Measurements from ENCODE around the gene CDR2.
"Not testable (repeated sequence)": the region's sequence is repeated elsewhere in the genome, so short reads cannot be mapped to it uniquely, and the experiment has no call there.

The CDR2 gene

DNA sequence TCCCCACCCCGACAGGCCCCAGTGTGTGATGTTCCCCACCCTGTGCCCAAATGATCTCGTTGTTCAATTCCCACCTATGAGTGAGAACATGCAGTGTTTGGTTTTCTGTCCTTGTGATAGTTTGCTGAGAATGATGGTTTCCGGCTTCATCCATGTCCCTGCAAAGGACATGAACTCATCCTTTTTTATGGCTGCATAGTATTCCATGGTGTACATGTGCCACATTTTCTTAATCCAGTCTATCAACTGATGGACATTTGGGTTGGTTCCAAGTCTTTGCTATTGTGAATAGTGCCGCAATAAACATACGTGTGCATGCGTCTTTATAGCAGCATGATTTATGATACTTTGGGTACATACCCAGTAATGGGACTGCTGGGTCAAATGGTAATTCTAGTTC lies 23.4 kb downstream of the CDR2 start:
- not testable (repeated sequence) for DNase-seq

DNA sequence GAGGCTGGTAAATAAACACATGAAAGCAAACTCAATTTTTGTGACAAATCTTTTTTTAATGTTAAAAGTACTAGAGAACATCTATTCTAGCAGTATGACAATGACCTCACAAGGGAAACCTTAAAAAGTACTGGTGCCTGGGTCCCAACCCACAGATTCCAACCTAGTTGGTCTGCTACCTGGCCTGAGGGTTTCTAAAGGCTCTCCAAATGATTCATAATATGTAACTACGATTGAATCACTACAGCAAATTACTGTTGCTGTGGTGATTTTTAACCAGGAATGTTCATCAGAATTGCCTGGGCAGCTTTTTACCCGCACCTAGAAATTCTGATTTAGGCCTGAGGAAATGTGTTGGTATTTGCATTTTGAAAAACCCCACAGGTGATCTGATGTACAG lies 26.1 kb downstream of the CDR2 start:
- DNase-seq: no peak

DNA sequence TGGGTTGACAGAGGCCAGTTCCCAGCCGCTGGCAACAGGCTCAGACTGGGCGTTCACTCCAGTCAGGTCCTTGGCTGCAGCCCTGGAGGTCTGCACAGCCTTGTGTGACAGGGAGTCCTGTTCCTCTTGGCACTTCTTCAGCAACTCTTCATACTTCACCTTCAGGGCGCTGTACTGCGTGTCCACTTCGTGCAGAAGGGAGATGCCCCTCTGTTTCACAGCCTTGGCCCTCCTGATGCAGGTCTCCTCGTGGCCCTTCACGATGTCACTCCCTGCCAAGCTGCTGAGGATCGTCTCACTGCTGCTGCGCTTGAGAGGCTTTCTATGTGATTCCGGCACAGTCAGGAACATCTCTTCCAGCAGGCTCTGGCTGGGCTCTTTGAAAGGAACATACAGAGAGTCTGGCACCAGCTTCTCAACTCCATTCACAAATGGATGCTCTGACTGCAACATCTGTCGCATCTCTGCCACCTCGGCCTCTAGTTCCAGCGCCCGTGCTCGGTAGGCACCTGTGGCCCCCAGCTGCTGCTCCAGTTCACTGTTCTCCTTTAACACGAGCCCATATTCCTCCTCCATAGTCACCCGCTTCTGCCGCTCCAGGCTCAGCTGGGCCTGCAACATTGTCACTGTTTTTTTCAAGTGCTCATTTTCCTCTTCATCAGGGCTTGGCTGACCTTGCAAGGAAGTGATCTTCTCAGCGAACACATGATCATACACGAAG lies 27.2 kb downstream of the CDR2 start:
- DNase-seq: no peak

DNA sequence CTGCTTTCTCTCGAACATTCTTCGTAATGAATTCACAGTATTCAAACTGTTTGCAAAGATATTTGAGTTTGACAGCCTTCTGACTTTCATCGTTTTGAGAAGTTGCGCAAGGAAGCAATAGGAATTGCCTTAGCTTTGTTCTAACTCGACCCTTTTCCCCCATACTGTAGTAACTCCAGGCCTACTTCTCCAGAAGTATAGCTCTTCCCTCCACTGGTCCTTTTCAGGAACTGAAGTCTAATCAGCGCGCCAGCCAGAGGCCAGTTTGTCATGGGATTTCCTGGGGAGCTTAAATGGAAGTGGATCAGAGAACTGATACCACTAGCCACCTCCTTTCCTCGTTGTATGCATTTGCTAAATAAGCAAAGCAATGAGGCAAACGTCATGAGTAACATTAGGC lies 27.9 kb downstream of the CDR2 start:
- no peak for DNase-seq

DNA sequence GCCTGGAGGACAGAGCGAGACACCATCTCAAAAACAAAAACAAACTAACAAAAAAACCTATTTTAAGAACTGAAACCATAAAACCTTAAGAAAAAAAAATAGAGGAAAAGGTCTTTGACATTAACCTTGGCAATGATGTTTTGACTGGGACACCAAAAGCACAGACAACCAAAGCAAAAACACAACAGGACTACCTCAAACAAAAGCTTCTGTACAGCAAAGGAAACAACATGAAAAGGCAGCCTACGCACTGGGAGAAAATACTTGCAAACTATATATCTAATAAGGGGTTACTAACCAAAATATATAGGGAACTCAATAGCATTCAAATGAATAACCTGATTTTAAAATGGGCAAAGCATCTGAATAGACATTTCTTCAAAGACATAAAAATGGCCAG lies 32.3 kb downstream of the CDR2 start:
- DNase-seq: no peak

DNA sequence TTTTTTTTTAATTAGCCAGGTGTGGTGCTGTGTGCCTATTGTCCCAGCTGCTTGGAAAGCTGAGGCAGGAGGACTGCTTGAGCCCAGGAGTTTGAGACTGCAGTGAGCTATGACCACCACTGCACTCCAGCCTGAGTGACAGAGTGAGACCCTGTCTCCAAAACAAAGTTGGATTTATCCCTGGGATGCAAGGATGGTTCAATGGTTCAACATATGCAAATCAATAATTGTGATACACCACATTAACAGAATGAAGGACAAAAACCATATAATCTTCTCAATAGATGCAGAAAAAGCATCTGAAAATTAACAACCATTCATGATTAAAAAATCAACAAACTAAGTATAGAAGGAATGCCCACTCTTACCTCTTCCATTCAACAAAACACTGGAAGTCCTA lies 33.5 kb downstream of the CDR2 start:
- no peak for DNase-seq

DNA sequence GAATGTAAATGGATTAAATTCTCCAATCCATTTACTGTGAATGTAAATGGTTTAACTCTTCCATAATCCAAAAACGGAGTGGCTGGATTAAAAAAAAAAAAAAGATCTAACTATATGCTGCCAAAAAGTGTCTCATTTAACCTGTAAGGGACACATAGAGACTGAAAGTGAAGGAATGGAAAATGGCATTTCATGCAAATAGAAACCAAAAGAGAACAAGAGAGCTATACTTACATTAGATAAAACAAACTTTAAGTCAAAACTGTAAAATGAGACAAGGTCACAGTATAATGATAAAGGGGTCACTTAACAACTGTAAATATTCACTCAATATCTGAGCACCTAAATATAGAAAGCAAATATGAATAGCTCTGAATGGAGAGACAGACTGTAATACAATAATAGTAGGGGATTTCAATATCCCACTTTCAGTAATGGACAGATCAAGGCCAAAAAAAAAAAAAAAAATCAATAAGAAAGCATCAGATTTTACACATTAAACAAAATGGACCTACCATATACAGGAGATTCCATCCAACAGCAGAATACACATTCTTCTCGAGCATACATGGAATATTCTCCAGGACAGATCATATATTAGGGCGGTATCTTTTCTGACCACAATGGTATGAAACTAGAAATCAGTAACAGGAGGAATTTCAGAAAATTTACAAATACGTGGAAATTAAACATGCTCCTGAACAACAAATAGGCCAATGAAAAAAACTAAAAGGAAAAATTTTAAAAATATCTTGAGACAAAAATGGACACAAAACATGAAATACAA lies 36.4 kb downstream of the CDR2 start:
- no peak for DNase-seq

DNA sequence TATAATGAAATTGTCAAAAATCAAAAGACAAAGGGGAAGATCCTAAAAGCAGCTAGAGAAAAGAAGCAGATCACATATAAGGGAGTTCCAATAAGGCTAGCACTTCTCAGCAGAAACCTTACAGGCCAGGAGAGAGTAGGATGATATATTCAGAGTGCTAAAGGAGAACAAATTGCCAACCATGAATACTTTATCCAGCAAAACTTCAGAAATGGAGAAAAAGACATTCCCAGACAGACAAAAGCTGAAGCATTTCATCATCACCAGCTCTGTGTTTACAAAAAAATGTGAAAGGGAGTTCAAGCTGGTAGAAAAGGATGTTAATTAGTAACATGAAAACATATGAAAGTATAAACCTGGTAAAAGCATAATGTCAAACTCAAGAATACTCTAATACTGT lies 37.4 kb downstream of the CDR2 start:
- DNase-seq: no peak

DNA sequence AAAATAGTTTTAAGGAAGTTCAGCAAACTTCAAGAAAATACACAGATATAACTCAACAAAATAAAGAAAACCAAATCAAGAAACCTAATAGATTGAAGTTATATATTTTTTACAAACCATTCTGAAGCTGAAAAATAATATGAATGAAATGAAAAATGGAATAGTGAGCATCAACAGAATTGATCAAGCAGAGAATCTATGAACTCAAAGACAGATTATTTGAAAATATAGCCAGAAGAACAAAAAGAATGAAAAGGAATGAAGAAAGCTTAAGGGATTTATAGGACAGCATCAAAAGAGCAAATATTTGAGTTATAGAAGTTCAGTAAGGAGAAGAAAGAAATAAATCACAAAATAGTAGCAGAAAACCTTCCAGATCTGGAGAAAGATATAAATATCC lies 37.8 kb downstream of the CDR2 start:
- no peak for DNase-seq

DNA sequence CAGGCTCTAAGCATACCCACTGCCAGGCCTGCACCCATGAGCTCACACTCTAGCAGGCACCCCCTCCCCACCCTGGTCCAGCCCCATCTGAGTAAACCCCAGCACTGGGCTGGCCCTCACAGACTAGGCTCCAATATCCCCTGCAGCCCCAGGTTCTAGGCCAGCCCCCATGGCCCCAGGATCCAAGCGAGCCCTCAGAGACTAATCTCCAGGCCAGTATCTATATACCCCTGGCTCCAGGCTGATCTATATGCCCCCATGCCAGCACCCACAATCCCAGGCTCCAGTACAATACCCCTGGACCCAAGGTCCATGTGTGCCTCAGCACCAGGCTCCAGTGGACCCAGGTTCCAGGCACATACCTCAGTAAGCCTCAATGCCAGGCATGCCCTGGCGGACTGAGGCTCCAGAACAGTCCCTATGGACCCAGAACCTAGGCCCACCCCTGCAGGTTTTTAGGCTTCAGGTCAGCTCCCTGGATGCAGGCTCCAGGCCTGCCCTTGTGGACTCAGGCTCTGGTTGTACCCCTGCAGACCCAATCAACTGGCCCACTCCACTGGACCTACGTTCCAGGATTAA lies 38.7 kb downstream of the CDR2 start:
- DNase-seq: no peak

DNA sequence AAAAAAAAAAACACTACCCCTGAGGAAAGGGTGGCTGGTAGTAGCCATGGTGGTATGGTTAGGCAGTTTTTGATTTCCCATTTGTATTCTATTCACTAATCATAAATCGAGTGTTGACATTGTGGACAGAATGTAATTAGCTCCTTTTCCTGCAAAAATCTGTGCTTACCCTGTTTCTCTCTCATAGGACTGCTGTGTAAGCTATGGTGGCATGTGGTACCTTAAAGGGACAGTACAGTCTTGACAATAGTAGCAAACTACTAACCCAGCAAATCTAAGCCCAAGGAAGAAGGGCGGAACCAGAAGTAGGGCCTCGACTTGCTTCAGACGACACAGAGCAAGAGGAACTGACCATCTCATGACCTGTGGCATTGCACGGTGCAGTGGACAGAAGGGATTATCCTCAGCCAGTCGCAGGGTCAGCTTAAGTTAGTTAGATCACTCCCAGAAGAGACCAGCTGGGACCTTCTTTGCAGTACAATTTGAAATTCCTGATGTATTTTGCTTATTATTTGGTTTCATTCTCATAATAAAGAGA lies 40.9 kb downstream of the CDR2 start:
- no peak for DNase-seq

DNA sequence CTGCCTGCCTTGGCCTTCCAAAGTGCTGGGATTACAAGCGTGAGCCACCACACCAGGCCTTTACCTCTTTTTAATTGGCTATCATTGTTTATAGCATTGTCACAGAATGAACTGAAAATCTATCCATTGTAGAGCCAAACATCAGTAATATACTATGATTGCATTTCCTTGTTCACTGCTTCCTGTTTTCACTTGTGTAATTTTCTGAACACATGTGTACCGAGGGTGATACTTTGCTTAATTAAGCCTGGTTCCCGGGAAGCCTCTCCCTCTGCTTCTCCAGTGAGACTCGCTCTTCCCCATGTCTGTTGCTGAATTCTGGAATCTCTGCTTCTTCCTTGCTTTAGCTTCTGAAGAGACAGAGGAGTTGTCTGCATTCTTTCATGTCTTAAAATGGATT lies 44.1 kb downstream of the CDR2 start:
- DNase-seq: no peak

DNA sequence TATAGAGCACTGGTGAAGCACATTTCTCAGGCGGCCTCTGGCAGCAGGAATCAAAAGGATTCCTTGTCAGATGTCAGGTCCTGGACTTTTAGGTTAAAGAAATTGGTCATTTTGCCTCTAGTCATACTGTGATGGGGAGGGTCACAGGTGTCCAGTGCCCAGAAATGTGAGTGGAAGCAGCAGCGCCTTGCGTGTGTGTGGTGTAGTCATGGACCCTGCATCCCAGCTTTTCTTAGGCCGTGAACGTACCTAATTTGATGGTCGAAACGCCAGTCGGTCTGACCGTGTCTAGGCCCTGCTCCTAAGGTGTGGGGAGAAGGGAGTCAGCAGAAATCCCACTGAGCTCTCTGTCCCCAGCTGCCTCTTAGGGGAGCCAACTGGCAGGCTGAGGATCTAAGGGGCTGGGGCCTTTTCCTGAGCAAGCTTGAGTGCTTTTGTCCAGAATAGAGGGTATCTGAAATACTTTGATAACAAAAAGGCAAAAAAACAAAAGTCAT lies 45.2 kb downstream of the CDR2 start:
- no peak for DNase-seq

DNA sequence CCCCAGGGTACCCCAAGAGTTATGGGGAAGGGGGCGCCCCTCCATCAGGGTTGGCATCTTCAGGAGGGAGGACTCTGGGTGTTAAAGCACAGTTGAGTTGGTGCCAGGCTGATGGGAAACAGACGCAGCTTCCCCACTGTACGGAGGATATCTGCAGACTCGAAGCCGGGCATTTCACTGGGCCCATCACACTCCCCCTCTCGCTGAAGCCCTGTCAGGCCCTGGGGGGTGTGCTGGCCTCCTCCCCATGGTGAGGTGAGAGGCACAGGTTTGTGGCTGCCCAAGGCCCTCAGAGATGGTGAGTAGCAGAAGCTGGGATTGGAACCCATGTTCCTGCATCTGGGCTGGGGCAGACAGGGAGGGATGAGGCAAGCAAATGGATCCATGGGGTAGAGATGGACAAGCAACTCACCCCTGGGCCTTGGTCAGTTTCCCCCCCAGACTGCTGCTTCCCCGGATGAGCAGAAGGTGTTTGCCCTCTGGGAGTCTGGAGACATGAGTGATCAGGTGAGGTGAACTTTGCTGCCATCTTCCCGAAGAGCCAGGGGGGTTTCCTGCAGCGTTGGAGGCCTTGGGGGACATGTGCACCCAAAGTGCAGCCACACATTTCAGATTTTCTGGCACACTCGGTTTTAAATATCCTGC lies 46.2 kb downstream of the CDR2 start:
- no peak for DNase-seq

DNA sequence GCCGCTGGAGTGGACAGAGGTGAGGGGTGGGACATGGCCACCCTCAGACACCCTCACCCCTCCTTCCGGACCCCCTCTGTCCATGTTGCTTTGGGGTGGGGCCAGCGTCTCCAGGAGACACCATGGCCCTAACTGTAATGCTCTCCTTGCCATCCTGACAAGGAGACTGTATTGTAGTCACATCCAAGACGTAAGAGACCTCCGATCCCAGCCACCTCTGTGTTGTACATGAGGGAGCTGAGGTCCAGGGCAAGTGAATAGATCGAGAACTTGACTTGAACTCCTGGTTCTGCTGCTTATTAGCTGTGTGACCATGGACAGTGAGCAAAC lies 47.0 kb downstream of the CDR2 start:
- no peak for DNase-seq

DNA sequence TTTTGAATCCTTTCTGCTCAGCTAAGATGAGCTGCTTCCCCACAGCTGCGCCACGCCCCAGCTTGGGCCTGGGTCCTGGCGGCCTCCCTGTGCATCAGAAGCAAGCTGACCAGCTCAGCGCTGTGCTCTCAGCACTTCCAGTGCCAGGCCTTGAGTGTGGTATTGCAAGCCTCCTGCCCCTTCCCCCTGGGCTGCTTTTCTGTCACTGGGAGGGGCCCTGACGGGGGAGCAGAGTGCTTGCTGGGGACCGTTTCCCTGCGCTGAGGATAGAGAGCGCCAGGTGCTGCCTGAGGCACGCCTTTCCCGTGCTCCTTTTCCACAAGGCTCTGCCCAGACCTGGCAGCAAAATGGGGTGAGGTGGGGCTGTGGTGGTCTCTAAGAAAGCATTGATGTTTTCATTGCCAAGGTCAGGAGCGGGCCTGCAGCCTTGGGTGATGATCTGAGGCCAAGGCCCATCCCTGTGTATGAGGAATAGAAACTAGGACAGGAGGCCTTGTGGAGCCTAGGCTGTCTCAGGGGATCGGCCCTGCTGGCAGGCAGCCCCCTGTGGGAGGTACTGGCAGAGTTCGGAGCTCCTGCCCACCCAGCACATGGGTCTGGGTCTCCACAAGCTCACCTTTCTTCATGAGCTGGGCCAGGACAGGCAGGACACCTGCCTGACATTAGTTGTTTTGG lies 47.5 kb downstream of the CDR2 start:
- no peak for DNase-seq

DNA sequence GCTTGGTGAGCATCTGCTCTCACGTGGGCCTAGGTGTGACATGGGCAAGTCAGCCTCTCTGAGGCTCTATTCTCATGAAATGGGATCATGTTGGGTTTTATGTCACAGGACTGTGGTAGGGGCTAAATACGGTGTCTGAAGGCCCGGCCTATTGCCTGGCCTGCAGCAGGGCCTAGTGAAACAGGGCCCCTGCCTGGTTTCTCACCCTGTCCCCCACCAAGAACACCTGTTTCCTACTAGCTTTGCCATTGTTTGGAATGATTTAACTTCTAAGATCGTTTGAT lies 48.1 kb downstream of the CDR2 start:
- no peak for DNase-seq

DNA sequence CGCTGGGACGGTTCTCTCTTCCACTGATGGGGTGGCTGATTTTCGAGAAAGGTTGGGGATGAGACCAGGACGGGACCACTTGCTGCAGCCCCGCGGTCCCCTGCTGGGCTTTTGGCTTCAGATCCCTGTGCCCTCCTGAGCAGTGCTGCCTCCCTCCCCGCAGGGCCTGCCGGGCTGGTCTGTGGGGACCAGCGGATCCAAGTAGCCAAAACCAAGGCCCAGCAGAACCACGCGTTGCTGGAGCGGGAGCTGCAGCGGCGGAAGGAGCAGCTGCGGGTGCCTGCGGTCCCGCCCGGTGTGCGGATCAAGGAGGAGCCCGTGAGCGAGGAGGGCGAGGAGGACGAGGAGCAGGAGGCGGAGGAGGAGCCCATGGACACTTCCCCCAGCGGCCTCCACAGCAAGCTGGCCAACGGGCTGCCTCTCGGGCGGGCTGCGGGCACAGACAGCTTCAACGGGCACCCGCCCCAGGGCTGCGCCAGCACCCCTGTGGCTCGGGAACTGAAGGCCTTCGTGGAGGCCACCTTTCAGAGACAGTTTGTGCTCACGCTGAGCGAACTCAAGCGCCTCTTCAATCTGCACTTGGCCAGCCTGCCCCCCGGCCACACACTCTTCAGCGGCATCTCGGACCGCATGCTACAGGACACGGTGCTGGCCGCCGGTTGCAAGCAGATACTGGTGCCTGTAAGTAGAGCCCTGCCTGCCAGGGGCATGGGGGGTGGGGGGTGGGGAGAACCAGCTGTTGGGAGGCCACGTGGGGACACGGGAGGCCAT lies 48.6 kb downstream of the CDR2 start:
- no peak for DNase-seq

DNA sequence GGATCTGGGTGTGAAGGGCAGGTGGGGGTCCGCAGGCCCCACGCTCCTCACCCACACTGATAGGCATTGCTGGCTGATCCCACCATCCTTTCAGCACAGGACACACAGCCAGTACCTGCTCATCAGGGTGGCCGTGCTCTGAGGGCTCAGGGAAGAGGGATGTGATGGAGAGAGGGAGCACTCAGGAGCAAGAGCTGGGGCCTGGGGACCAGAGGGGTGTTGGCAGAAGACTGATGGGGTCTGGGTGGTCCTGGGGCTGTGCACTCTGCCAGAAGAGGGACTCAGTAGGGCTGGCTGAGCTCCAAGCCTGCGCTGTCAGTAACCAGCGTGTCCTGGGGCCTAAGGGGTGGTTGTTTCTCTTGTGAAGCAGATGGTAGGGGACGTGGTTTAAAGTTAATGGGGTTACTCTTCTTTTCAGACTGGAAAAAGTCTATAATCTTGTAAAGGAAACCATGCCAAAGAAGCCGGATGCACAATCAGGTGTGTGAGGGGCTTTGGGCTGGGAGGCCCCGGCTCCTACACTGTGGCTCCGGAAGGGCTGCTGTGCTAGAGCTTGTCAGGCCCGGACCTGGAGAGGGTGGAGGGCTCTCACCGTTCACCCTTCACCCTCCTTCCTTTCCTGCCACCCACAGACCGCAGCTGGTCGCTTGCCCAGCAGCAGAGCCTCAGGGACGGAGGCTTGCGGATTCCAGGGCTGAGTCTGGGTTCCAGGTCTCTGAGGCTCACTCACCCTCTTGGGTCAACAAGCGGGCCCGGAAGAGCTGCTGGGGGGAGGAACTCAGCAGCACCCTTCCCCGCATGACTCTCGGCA lies 49.4 kb downstream of the CDR2 start:
- no peak for DNase-seq

DNA sequence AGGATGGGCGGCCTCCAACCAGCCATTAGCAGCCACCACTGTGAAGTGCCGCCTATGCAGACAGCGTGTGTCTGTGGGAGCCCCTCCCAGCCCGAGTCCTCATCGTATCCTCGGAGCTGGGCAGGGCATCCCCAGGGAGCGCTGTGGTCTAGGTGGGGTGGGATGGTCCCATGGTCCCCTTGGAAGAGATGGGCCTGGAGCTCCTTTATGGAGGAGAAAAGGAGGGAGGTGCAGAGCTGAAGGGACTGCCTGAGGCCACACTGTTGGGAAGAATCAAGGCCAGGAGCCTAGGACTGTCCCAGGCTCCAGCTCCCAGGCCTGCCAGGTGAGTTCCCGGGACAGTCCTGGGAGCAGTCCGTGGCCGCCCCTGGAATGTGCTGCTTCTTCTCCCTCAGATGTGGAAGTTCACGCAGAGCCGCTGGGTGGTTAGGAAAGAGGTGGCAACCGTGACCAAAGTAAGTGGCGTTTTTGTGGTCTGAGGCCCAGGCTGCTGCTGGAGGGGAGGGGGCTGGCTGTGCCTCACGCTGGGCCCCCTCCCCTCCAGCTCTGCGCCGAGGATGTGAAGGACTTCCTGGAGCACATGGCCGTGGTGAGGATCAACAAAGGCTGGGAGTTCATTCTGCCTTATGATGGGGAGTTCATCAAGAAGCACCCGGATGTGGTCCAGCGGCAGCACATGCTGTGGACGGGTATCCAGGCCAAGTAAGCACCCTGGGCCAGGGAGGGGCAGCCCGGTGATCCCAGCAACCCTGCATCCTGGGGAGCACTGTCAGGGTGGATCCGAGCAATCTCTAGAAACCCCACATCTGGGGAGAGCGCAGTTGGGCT lies 50.2 kb downstream of the CDR2 start:
- no peak for DNase-seq

All from T-helper 9 cell (primary cell).